ENCODE results near the gene AMACR. TPM values are rescaled to one million over a fixed set of nuclear protein-coding genes. Genes with fewer than 3 reads are reported as not detected.

The AMACR gene
- total RNA-seq, 1 donor from 2014 or later: 129 TPM

GRCh38 chr5:34007201-34007620 is 639 bp downstream of the AMACR start:
- no peak for DNase-seq (ENCODE audit: low spot score)

DNA sequence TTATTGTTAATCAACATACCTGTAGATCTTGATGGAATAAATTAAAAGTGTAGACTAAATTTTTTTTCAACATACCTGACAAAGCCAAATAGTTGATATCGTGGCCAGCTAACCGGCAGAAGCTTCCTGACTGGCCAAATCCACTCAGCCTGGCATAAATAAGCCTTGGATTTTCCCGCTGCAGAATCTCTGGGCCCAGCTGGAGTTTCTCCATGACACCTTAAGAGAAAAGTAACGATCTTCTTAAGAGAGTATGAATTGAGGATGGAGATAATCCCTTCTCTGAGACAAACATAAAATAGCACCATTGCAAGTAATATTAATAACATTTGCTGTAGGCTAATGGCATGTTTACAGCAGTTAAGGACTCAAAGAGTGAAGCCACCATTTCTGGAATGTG is 2.2 kb downstream of the AMACR start:
- DNase-seq (ENCODE audit: low spot score): no peak

DNA sequence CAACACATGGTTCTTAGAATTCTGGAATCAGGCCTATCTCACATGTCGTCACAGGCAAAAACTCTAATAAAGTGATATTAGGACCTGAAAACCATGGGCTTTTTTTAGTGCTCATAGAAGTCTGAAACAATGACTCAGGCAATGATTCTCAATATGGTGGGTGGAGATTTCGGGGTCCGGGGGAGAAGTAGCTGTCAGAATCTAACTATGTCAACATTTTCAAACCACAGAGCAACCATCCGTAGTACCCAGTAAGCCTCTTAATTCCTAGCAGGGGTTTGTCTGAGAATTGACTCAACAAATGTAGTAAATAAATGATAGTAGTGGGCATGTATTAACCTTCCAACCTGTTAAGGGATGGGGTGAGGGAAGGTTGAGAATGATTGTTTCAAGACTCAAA is 2.6 kb downstream of the AMACR start:
- no peak for DNase-seq (ENCODE audit: low spot score)

DNA sequence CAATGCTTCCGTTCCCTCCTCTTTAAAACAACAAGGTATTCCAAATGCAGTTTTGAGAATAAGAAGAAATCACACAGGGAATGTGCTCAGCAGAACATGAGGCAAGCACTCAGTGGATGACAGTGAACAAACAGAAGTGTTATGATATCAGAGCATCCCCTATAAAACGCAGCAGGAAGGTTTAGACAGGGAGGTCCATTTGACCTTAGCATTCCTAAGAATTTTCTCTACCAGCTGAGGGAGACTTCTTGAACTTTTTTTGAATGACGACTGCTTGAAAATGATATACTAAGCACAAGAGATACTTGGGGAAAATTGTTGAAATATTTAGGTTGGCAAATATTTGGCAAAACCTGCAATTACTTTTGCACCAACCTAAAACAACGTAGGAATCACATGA is 3.9 kb downstream of the AMACR start:
- no peak for DNase-seq (ENCODE audit: low spot score)

DNA sequence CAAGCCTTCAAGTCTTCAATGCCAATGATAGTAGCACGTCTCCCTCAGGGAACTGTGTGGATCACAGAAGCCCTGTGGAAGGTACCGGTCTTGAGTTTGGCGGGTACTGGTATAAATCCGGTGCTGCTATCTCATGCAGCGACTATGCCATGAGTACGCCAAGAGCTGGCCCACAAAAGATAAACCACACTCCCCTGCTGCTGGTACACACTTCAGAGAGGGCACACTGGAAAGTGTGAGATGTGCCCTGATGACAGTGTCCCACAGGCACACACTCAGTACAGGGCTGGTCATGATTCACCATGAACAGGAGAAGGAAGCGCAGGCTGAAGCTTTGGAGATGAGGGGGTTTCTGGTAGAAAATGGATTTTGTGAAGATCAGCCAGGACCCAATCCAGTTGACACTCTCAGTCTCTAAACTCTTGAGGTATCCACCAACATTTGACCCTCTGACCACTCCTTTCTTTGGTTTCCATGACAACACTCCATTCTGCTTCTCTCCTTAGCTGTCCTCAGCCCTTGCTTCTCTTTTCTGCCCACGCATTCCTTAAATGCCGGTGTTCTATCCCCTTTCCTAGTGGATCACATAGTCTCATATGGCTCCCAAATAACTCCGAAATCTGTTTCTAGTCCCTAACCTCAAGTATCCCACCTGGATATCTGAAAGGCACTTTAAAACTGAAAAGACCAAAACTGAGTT is 5.1 kb downstream of the AMACR start:
- no peak for DNase-seq (ENCODE audit: low spot score)

DNA sequence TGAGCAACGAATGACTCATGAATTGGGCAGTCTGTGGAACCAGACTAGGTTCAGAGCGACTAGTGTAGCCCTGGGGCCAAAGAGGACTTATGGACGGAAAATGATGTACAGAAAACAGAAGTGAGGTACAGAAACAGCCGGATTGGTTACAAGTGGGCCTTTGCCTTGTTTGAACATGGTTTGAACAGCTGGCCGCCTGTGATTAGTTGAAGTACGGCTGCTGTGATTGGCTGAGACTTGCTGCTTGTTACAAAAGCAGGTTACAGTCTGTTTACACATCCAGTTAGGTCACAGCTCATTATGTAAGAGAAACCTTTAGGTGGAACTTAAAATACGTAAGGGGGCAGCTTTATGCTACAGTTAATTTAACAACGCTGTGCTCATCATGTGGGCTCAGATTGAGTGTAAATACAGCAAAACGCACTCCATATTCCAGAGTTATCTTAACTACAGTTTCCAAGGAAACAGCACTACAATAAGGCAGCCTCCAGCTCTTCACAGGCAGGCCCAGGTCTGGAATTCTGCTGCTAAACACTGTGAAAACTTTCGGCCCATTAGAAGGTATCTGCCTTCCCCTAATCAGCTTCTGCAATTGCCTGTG is 6.5 kb downstream of the AMACR start:
- peak; percentile 57 for DNase-seq (ENCODE audit: low spot score)

- DNase-seq (ENCODE audit: low spot score): no peak
Observed at GRCh38 chr5:33999978-34000377, 7.9 kb downstream of the AMACR start.

DNA sequence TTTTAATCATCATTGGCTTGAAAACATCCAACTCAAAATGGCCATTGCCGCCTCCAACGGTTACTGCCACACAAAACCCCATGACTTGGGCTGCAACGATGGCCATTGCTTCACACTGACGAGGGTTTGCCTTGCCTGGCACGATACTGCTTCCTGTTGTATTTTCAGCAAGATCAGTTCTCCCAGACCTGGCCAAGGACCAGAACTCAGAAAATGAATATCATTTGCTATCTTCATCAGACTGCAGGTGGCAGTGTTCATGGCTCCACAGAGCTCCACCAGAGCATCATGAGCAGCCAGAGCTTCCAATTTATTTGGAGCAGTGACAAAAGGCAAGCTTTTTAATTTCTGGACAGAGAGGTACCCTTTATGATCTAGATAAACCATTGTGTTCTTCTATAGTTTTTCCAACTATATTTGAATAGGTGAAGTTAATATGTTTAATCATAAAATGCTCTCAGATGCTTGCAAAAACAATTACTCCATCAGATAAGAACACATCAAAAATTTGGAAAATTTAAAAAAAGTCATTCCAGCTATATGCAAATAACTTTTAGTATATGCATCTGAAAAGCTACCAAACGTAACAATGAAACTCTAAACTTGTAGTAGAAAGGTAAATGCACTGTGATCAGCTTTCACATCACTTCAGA is 10.4 kb downstream of the AMACR start:
- peak; percentile 77 for DNase-seq (ENCODE audit: low spot score)

GRCh38 chr5:33995865-33996264 is 12.0 kb downstream of the AMACR start:
- no peak for DNase-seq (ENCODE audit: low spot score)

DNA sequence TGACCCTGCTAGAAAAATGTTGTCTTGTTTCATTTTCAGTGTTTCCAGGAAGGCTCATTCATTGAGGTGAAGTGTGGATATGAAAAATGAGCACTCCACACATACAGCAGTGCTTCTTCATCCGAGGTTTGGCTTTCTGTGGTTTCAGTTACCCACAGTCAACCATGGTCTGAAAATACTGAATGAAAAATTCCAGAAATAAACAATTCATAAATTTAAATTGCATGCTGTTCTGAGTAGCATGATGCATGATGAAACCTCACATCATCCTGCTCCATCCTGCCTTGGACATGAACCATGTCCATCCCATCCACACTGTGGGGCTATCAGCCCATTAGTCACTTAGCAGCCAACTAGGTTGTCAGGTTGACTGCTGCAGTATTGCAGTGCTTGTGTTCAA is 13.0 kb downstream of the AMACR start:
- no peak for DNase-seq (ENCODE audit: low spot score)

DNA sequence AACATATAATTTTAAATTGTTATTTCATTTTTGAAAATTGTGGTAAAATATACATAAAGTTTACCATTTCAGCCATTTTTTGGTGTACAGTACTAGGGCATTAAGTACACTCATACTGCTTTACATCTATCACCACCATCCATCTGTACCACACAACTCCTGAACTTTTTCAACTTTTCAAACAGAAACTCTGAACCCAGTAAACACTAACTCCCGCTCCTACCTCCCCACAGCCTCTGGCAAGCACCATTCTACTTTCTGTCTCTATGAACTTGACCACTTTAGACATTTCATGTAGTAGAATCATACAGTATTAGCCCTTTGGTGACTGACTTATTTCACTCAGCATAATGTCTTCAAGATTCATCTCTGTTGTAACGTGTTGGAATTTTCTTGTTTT is 15.0 kb downstream of the AMACR start:
- no peak for DNase-seq (ENCODE audit: low spot score)

- no peak for DNase-seq (ENCODE audit: low spot score)
Observed at GRCh38 chr5:33985447-33985846, 22.4 kb downstream of the AMACR start.

DNA sequence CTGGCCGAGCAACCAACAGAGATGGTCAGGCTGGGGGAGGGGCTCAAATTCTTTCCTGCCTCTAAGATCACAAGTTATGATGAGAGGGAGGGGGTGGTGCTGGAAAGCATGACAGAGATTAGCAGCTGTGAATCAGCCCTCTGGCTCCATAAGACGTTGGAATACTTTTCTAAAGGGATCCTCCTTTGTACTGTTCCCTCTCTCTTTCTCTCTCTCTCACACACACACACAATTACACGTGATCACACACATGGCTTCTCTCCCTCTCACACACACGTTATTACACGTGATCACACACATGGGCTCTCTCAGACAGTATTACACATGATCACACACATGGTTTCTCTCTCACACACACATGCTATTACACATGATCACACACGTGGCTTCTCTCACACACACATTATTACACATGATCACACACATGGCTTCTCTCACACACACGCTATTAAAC is 23.2 kb downstream of the AMACR start, which contains the start of gene SLC45A2:
TSS of gene SLC45A2 (minus strand) at position 23 of the 454 bp plus-strand sequence. CDS start 110 bp downstream, outside the sequence.
- DNase-seq (ENCODE audit: low spot score): no peak

DNA sequence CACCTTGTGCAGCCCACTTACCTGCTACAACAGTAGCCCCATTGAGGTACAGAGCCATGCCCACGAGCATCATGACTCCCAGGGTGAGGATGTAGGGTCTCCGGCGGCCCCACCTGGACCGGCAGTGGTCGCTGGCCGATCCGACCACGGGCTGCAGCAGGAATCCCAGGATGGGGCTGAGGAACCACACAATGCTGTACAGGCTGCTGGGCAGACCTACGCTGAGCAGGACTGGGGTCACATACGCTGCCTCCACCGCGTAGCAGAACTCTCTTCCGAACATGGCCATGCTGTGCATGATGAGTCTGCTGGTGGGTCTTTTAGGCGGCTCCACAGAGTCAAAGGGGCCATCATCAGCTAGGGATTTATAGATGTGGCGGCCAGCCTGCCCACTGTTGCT is 23.7 kb downstream of the AMACR start:
- DNase-seq (ENCODE audit: low spot score): no peak

- DNase-seq (ENCODE audit: low spot score): no peak
Observed at GRCh38 chr5:33981408-33982162, 26.3 kb downstream of the AMACR start.

DNA sequence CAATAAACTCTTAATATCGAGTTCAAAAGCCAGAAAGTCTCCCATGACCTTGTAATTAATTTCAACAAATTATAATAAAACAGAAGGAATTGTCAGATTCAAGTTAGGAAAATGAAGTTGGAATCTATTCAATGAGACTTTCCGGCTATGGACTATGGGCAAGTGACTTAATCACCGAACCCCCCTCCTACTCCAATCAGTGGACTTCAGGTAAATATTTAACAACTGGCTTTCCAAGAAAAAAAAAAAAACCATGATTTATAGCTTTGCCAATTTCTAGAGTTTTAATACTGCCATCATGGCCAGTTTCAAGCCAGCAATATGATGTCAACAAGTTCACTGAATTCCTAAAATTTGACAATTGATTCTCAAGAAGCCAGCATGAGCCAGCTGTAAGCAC is 27.8 kb downstream of the AMACR start:
- DNase-seq (ENCODE audit: low spot score): no peak

- no peak for DNase-seq (ENCODE audit: low spot score)
Observed at GRCh38 chr5:33978306-33978705, 29.5 kb downstream of the AMACR start.

DNA sequence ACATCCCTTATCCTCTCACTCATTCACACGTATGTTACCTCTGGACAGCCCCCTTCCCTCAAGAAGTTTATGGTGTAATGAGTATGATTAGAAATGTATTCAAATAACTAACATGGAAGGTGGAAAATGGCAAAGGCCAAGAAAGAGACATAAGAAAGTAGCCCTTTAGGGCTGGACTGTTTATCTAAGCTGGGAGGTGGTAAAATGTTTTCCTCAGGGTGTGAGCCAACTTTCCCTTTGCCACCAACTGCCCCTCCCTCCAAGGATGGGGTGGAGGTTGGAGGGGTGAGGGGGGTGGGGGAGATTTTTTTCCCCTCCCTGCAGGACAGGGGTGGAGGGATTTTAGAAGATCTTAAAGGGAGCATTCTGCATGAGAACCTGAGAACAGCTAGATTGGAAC is 31.5 kb downstream of the AMACR start:
- no peak for DNase-seq (ENCODE audit: low spot score)

DNA sequence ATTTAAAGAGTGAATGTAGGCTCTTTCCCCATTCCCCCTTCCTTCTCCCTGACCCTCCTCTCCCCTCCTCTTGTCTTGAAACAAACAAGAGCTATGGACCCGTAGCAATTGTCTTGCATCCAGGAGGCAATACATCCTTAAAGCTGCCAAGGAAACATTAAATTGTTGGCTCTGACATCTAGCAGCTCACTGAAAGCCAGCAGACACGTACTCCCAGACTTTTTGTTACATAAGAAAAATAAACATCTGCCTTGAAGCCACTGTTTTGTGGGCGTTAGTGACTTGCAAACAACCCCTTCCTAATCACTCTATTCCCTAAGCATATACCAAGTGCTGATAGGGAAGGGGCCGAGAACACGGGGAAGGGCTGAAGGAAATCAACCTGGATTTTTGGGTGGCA is 32.0 kb downstream of the AMACR start:
- DNase-seq (ENCODE audit: low spot score): no peak

DNA sequence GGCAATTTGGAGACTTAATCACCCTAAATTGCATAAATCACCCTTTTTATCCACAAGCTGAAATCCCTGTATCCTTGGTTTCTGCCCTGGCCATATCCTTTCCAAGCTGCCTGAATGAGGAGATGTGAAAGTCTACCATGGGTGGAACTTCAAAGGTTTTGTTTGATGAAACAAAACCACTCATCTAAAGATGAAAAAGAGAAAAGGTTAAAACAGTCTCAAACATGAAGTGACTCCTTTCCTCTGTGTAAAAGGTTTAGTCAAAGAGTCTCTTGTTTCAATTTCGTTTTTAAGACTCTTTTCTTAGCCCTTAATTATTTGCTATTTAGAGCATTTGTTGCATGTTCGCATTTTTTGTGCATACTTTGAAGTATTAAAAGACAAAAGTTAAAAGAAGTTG is 34.6 kb downstream of the AMACR start:
- DNase-seq (ENCODE audit: low spot score): no peak

DNA sequence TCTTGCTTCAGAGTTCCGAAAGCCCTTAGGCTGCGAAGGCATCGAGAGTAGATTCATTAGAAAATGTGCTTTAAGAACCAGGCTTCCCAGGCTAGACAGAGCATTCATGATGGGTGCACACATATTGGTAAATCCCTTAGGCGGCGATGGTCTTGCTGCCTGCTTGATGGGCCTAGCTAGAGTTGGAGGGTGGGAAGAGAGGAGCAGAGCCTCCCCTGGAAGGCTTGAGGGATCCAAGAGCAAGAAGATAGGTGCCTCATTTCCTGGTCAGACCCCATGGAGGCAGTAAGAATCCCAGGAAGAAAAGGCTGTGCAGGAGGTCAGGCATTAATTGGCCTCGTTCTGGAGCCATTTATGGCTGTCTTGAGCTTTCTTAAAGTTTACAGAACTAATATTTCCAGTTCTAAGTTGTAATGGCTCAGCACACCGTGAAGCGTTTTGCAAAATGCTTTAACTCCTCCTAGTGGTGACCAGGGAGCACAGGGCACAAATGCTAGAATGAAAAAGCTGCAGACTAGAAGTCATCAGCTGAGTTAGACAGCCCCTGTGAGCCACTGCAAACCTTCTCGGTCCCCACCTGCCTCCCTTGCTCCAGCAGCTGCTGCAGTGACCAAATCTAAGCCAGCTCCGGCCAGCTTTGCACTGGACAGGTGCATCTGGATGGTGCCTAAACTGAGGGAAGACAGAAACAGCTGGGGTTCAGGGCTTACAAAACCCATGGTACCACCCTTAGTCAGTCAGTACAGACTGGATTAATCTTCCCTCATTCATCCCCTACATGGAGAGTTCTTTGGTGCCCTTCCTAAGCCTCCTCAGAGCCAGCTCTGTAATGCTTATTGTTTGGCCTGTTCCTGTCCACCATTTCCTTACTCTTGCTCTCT is 38.0 kb downstream of the AMACR start:
- no peak for DNase-seq (ENCODE audit: low spot score)
